HUES64 (cell line): ENCODE data around the gene ZSCAN26.

Source experiments
- H3K27ac ChIP-seq: 2 replicates; pipeline ENCODE4 v1.7.0; 2013; ENCODE audit warnings: low read depth, low read length, inconsistent platforms
- H3K27me3 ChIP-seq: 2 replicates; pipeline ENCODE4 v1.6.1; 2013; ENCODE audit warnings: mild to moderate bottlenecking, low read length; ENCODE audit not compliant: insufficient read depth
- H3K36me3 ChIP-seq: 2 replicates; pipeline ENCODE4 v1.6.1; 2013; ENCODE audit warnings: mild to moderate bottlenecking, low read length; ENCODE audit not compliant: insufficient read depth
- H3K4me1 ChIP-seq: 2 replicates; pipeline ENCODE4 v1.6.1; 2013; ENCODE audit warnings: mild to moderate bottlenecking, low read length, moderate library complexity; ENCODE audit not compliant: insufficient read depth
- H3K4me3 ChIP-seq: 2 replicates; pipeline ENCODE4 v1.5.1; 2013; ENCODE audit warnings: mild to moderate bottlenecking, low read length, moderate library complexity
- H3K9ac ChIP-seq: 2 replicates; pipeline ENCODE4 v1.6.1; 2013; ENCODE audit warnings: mild to moderate bottlenecking, low read depth, low read length
- H3K9me3 ChIP-seq: 2 replicates; pipeline ENCODE4 v1.6.1; 2013; ENCODE audit warnings: low read depth, low read length; ENCODE audit not compliant: insufficient read depth
- WGBS: fragments of 150-250, 120-280 bp; methylation state at CpG from one replicate; pipeline ENCODE4 v1.1.7; 2013; ENCODE audit warnings: missing lambda C conversion rate; 5-methylcytosine and 5-hydroxymethylcytosine counted together

The ZSCAN26 gene

DNA sequence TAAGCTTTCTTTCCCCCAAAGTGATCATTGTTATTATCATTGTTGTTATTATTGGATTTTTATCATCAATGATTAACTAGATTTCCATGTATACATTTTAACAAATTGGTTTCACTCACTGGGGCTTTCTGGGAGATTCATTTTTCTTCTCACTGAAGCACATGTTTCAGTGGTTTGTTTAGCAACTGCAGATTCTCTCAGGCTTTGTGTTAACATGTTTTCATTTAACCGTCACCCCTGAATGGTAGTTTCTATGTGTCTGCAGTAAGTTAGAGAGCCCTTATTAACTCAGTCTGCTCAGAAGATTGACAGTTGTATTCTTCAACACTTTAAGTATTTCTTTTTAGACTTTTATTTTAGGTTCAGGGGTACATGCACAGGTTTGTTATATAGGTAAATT lies 27.3 kb upstream of the ZSCAN26 start:
- Histone ChIP-seq H3K27ac (no peak overlapping the region), H3K4me1 (no peaks in the 10 kb centered on the region), H3K36me3 (peaks cover 23% of the 10 kb centered on the region), H3K27me3 (no peaks in the 10 kb centered on the region), H3K4me3 (no peak overlapping the region), H3K9ac (no peak overlapping the region), H3K9me3 (no peaks in the 10 kb centered on the region)
- 100% methylated on average over 1 of the region's 1 CpG for WGBS

DNA sequence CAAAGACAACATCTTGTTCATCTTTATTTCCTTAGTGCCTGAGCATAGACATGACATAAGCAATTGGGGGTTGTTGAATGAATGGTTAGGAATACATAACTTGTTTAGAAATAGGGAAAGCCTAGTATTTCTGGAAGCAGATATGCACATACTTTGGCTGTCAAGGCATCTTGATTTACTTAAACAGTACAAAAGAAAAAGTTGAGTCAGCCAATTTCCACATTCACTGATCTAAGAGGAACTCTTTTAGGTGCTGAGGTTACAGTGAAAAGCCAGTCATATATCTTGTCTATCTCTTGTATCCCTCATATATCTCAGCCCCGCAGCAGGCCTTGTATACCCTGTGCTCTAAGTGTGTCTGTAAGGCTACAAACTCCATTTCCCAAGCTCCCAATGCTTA lies 26.5 kb upstream of the ZSCAN26 start:
- Histone ChIP-seq H3K27ac (no peak overlapping the region), H3K4me1 (no peaks in the 10 kb centered on the region), H3K9me3 (no peaks in the 10 kb centered on the region), H3K9ac (no peak overlapping the region), H3K27me3 (no peaks in the 10 kb centered on the region), H3K36me3 (peaks cover 27% of the 10 kb centered on the region), H3K4me3 (no peak overlapping the region)
- 100% methylated on average over 1 of the region's 1 CpG for WGBS

DNA sequence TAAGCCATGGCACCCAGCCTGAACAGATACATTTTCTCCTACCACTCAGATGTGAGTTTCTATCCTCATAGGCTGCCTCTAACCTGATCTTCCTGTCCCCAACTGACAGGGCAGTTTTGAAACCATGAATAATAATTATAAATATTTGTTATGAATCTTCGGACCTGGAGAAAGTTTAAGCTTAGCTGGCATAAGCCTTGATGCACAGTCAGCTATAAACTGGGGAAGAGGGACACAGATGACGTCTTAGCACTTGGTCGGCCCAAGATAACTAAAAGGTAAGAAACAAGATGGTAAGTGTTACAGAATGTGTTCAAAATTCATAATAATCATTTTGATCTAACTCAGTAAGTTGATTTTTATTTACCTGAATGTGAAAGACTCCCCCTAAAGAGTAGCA lies 23.0 kb upstream of the ZSCAN26 start:
- Histone ChIP-seq H3K4me3 (no peak overlapping the region), H3K4me1 (no peaks in the 10 kb centered on the region), H3K9me3 (no peaks in the 10 kb centered on the region), H3K36me3 (peaks cover 48% of the 10 kb centered on the region), H3K27me3 (no peaks in the 10 kb centered on the region), H3K9ac (no peak overlapping the region), H3K27ac (no peak overlapping the region)
- 90% methylated on average over 3 of the region's 3 CpGs for WGBS

DNA sequence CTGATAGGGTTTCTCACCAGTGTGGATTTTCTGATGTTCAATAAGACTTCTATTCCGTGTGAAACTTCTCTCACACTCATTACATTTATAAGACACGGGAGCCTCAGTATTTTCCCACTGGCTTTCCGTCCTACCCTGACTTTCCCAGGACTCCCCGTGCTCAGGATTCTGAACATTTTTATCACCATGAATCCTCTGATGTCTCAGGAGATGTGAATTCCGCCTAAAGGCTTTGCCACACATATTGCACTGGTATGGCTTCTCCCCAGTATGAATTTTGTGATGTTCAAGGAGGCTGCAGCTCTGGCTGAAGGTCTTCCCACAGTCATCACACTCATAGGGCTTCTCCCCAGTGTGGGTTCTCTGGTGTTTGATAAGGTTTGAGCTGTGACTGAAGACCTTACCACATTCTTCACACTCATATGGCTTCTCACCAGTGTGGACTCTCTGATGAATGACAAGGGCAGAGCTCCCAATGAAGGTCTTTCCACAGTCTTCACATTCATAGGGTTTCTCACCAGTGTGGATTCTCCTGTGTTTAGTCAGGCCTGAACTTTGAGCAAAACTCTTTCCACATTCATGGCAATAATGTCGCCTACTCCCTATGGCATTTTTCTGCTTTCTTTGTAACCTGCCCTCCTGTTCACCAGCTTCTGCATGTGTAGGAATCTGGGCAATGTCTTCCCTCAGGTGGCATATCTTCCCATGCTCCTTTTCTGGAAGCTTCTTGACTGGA lies 21.6 kb upstream of the ZSCAN26 start:
- WGBS = 93% methylated on average over 6 of the region's 6 CpGs
- Histone ChIP-seq H3K27ac (no peak overlapping the region), H3K36me3 (peaks cover 56% of the 10 kb centered on the region), H3K27me3 (no peaks in the 10 kb centered on the region), H3K4me3 (no peak overlapping the region), H3K9me3 (no peaks in the 10 kb centered on the region), H3K9ac (no peak overlapping the region), H3K4me1 (no peaks in the 10 kb centered on the region)

DNA sequence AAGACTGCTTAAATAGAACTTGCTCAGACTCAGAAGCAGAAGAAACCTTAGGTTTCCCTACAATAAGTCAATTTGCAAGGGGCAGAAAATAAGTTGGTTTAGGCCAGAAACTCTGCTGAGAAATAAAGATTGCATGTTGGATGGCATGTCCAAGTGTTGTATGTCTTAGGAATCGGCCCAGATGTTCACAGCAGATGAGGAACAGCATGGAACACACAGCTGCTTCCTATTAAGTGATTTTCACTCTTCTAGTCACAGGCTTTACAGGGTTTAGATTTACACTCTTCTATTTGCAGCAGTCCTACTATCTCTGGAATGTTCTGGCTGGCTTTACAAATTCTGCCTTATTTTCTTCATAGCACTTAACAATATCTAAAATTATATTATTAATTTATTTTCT lies 18.0 kb upstream of the ZSCAN26 start:
- Histone ChIP-seq H3K9me3 (no peaks in the 10 kb centered on the region), H3K4me3 (no peak overlapping the region), H3K27ac (no peak overlapping the region), H3K36me3 (peaks cover 53% of the 10 kb centered on the region), H3K27me3 (no peaks in the 10 kb centered on the region), H3K9ac (no peak overlapping the region), H3K4me1 (peaks cover 6% of the 10 kb centered on the region)
- 98% methylated on average over 1 of the region's 1 CpG for WGBS

DNA sequence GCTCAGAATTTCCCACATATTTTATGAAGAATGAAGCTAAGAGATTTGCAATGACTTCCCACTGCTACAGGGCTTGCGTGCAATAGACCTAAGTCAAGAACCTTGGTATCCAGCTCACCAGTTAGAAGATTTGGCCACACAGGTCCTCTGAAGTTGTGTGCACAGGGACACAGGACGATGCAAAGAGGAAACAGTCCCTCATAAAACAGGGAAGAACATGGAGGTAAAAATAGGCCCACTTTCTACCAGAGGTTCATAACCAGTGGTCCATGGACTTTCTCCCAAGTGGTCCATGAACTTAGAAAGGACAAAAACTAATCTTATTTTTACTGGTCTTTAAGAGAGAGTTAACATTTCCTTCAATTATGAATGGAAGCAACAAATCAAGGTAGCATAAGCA lies 16.2 kb upstream of the ZSCAN26 start:
- 92% methylated on average over 2 of the region's 2 CpGs for WGBS
- no peaks in the 10 kb centered on the region; the same call in 1 of the 2 replicates for H3K27me3 ChIP-seq
- H3K4me3 ChIP-seq = peak overlapping the region; percentile 89
- no peaks in the 10 kb centered on the region for H3K9me3 ChIP-seq
- H3K9ac ChIP-seq = peak overlapping the region; percentile 76; the same call in 1 of the 2 replicates
- no peak overlapping the region for H3K27ac ChIP-seq
- peaks cover 34% of the 10 kb centered on the region for H3K36me3 ChIP-seq
- H3K4me1 ChIP-seq = peaks cover 6% of the 10 kb centered on the region

DNA sequence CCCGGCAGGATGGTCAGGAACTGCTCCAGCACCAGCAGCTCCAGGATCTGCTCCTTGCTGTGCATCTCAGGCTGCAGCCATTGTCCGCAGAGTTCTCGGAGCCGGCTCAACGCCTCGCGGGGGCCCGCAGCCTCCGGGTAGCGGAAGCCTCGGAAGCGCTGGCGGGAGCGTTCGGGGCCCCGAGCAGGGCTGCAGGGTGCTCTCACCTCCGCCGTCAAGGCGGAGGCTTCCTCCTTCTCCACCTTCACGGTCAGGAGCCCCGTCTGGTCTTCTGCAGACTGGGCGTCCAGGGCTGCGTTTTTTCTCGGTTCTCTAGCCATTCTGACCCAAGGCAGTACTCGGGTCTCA lies 15.3 kb upstream of the ZSCAN26 start:
- H3K27me3 ChIP-seq = no peaks in the 10 kb centered on the region; the same call in 1 of the 2 replicates
- under 1% methylated on average over 25 of the region's 25 CpGs for WGBS
- no peaks in the 10 kb centered on the region for H3K9me3 ChIP-seq
- peak overlapping the region; percentile 89 for H3K4me3 ChIP-seq
- no peak overlapping the region; the same call in 1 of the 2 replicates for H3K27ac ChIP-seq
- peaks cover 6% of the 10 kb centered on the region for H3K4me1 ChIP-seq
- peak overlapping the region; percentile 76 for H3K9ac ChIP-seq
- H3K36me3 ChIP-seq = peaks cover 26% of the 10 kb centered on the region

DNA sequence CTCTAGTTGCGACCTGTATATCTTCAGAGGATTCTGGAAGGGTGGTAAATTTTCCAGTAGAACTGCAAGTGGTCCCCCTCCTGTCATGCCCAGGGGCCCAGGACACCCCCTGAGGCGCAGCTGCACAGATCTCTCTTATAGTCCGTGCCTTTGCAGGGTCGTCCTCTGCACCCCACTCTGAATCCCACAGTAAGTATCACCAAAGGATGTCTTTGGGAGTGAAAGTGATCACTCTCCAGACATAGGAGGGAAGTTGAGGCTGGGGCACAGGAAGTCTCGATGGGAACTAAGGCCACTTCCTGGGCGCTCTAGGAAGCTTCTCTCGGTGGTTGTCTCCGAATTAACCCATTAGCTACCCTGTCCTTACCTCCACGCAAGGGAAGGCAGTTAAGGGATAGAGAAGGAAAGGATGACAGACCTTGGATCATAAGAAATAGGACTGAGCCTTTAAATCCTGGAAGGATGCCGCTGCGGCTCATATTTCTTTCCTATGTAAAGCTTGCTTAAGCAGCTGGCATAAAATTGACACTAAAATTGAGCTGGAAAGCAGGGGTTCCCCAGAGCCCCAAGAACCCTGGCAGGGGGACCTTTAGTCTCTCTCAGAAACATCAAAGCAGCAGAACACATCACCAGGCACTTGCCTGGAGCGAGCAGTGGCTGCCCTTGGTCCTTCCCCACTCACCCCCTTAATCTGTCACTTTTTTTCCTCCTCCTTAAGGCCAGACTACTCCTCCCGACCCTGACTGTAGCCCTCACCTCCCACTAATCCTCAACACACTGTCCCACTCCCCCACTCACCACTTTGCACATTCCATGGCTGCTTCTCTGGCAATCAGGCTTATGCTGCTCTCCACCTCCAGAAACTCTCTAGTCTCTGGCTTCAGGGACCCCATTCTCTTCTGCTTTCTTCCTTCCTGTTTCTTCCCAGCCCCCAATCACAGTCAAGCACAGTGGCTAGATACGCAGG lies 14.7 kb upstream of the ZSCAN26 start, which contains the start of gene ZKSCAN4:
TSS of gene ZKSCAN4 (minus strand) at position 261 of the 967 bp plus-strand sequence. CDS start 289 bp downstream, outside the sequence.
- H3K36me3 ChIP-seq = peaks cover 20% of the 10 kb centered on the region; the same call in 1 of the 2 replicates
- H3K9me3 ChIP-seq = no peaks in the 10 kb centered on the region
- H3K27ac ChIP-seq = no peak within 1 kb of the TSS; the same call in 1 of the 2 replicates
- WGBS = 18% methylated on average over 12 of the region's 14 CpGs
- peak within 1 kb of the TSS; percentile 89 for H3K4me3 ChIP-seq
- H3K9ac ChIP-seq = peak within 1 kb of the TSS; percentile 76
- H3K4me1 ChIP-seq = peaks cover 6% of the 10 kb centered on the region
- no peaks in the 10 kb centered on the region; the same call in 1 of the 2 replicates for H3K27me3 ChIP-seq

DNA sequence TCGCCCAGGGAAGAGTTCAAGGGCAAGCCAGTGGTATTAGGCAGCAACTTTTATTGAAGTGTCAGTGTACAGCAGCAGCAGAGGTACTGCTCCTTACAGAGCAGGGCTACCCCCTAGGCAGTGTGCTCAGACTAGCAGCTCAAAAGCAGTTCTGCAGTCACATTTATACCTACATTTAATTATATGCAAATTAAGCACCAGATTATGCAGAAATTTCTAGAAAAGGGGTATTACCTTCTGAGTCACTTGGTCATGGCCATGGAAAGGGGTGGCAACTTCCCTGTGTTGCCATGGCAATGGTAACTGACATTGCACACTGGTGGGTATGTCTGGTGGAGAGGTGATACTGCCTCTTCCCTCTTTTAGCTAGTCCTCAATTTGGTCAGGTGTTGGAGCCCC lies 12.8 kb upstream of the ZSCAN26 start:
- Histone ChIP-seq H3K4me1 (peaks cover 6% of the 10 kb centered on the region), H3K27ac (no peak overlapping the region), H3K9ac (no peak overlapping the region), H3K36me3 (0 out of 2 replicates have a peak, but pooled peaks cover 6% of the 10 kb centered on the region), H3K4me3 (no peak overlapping the region), H3K9me3 (no peaks in the 10 kb centered on the region), H3K27me3 (no peaks in the 10 kb centered on the region; the same call in 1 of the 2 replicates)
- 82% methylated on average over 1 of the region's 1 CpG for WGBS

DNA sequence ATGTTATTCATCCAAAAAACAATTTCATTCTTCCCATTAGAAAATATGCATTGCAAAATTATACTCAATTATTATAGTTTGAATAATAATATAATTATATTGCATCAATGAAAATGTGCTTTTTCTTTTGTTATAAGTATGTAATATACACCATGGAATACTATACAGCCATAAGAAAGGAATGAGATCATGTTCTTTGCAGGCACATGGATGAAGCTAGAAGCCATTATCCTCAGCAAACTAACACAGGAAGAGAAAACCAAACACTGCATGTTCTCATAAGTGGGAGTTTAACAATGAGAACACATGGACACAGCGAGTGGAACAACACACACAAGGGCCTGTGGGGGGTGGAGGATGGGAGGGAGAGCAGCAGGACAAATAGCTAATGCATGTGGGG lies 9.9 kb upstream of the ZSCAN26 start:
- Histone ChIP-seq H3K4me3 (no peak overlapping the region), H3K27me3 (peaks cover 13% of the 10 kb centered on the region), H3K27ac (no peak overlapping the region), H3K36me3 (no peaks in the 10 kb centered on the region), H3K4me1 (no peaks in the 10 kb centered on the region), H3K9ac (no peak overlapping the region), H3K9me3 (no peaks in the 10 kb centered on the region)
- WGBS = no CpG with 5 or more reads among the region's 1 CpG
